Measurements from ENCODE around the gene SLPI.

DNA sequence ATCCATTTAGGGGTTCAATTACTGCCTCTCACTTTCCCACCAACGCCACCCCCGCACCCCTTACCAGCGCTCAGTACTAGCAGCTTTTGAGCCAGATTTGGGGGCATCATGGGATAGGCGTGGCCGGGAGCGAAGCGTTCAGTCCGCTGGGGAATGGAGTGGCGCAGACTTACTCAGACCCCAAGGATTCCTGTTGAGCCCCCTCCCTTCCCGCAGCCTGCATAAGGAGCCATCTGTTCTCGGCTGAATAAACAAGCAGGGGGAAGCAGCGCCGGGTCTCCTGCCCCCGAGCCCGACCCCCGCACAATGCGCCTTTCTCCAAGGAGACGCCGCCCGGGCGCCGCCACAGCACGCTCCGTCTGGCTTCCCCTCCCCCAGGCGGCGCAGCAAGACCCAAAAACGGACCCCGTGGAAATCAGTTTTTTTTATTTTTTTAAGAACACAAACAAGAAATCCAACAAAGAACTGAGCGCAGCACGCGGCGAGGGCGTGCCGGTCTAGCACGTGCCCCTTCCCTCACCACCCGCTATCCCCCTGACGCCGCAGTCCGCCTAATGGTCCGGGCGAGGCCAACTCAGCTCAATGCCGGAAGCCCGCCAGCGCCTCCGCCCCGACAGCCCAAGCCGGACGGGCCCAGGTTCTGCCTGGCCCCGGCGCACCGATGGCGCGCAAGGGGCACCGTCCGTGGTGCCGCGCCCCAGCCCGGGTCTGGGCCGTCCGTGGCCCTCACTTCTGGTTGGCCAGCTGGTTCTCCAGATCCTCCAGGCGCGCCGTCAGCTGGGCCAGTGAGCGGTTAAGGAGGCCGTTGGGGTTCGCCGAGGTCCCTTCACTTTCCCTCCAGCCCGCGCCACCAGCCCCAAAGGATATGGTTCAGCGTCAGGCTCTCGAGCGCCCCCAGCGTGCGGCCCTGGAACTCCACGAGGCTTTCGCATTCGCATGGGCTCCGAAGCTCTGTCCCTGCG lies 39.0 kb upstream of the SLPI start:
- TF ChIP-seq POLR2AphosphoS5 (IDR thresholded peaks at IDR 0.05) = peak in 1 of 3 donors; percentile 42
- peak; percentile 86 to 88 (median 87) for TF ChIP-seq CTCF (IDR thresholded peaks at IDR 0.05)
- no peak for TF ChIP-seq POLR2A (IDR thresholded peaks at IDR 0.05)
